ENCODE results near the gene PATE3. TPM values are rescaled to one million over a fixed set of nuclear protein-coding genes. Genes with fewer than 3 reads are reported as not detected.

PATE3 gene
- total and polyA plus RNA-seq, 2 of the 4 experiments (the other 2 are of a cell fraction) = not detected

DNA sequence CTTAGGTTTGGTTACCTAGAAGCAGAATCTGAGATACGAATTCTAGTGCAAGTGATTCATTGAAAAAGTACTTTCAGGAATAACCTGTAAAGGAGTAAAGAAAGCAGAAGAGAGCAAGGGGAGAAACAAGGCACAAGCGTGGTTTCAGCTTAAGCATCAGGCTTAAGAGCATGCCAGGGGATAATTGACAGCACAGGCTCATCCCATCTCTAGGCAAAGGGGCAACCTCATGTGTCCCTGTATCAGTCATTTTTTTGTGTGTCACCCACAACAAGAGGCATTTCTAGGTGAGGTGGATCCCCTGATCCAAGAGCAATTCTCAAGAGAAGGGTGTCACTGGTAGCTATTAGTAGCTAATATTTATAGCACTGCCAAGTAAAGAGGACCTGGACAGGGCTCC is 17.3 kb upstream of the PATE3 start:
- Histone ChIP-seq H2AFZ (replicated peaks; ENCODE audit: low read length, poor library complexity) (no peak overlapping the region), H3K14ac (replicated peaks; ENCODE audit: low read depth, low read length) (no peak overlapping the region), H3K56ac (ENCODE audit: extremely low read depth, insufficient read depth, low read length) (no peak overlapping the region), H3K4me2 (ENCODE audit: low read depth, low read length) (no peak overlapping the region), H4K20me1 (ENCODE audit: insufficient read depth, low read length) (no peaks in the 10 kb centered on the region), H3K79me1 (ENCODE audit: low read depth in 1 of 2, low read length in 2 of 2) (no peaks in the 10 kb centered on the region), H4K91ac (ENCODE audit: insufficient read depth, low read depth, low read length) (no peak overlapping the region), H3K4me3 (ENCODE audit: insufficient read depth, low read depth, low read length) (no peak overlapping the region), H2BK20ac (ENCODE audit: low read depth, low read length) (no peak overlapping the region), H4K5ac (ENCODE audit: low read depth, low read length) (no peak overlapping the region), H3K9me3 (ENCODE audit: control insufficient read depth, insufficient read depth, low read length) (no peaks in the 10 kb centered on the region), H3K4me1 (ENCODE audit: control insufficient read depth, insufficient read depth, low read length) (no peaks in the 10 kb centered on the region), H3K4ac (ENCODE audit: low read depth, low read length) (no peak overlapping the region), H2BK15ac (ENCODE audit: low read depth, low read length) (no peak overlapping the region), H3K9ac (ENCODE audit: low read depth, low read length) (no peak overlapping the region), H2AK5ac (ENCODE audit: low read depth, low read length) (no peak overlapping the region), H3K18ac (ENCODE audit: low read depth, low read length) (no peak overlapping the region), H3K27ac (ENCODE audit: insufficient read depth, low read length) (no peak overlapping the region), H3K9me1 (ENCODE audit: insufficient read depth, low read length) (no peaks in the 10 kb centered on the region), H3K27me3 (ENCODE audit: control insufficient read depth, insufficient read depth, low read length) (no peaks in the 10 kb centered on the region; the same call in 1 of the 2 replicates), H2BK120ac (ENCODE audit: low read depth, low read length) (no peak overlapping the region), H2BK5ac (ENCODE audit: low read depth, low read length, poor library complexity, severe bottlenecking) (no peak overlapping the region), H3K36me3 (ENCODE audit: control insufficient read depth, insufficient read depth, low read length) (no peaks in the 10 kb centered on the region), H3K23ac (ENCODE audit: low read depth, low read length) (no peak overlapping the region), H4K8ac (ENCODE audit: low read depth in 2 of 2, low read length in 2 of 2) (no peak overlapping the region), H2AK9ac (replicated peaks; ENCODE audit: low read depth, low read length, poor library complexity) (no peak overlapping the region)
- BruUV-seq (replicated peaks) = no TSS peak
- ATAC-seq (ENCODE audit: low read depth) (no peak), DNase-seq (no peak)
- WGBS, 2 experiments (ENCODE audit: extremely low coverage in 2 of 2, insufficient read length in 1 of 2) = 57% methylated on average over 1 of the region's 2 CpGs; no CpG with 5 or more reads in 1 of the 2 experiments
- dilution Hi-C loops (cut with HindIII; ENCODE audit: low sequenced_read_pairs, unreplicated experiment) = no loop called here
- ChIA-PET CTCF (no interaction called here), POLR2A (ENCODE audit: unreplicated experiment) (no interaction called here)
- in situ Hi-C loops (cut with MboI; ENCODE audit: low sequenced_read_pairs) = no loop called here
- TF ChIP-seq, protein P1, sequence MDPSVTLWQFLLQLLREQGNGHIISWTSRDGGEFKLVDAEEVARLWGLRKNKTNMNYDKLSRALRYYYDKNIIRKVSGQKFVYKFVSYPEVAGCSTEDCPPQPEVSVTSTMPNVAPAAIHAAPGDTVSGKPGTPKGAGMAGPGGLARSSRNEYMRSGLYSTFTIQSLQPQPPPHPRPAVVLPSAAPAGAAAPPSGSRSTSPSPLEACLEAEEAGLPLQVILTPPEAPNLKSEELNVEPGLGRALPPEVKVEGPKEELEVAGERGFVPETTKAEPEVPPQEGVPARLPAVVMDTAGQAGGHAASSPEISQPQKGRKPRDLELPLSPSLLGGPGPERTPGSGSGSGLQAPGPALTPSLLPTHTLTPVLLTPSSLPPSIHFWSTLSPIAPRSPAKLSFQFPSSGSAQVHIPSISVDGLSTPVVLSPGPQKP (IDR thresholded peaks at IDR 0.05; ENCODE audit: borderline replicate concordance, low read depth, low read length) = no peak
- TF ChIP-seq CEBPB (IDR thresholded peaks at IDR 0.05; ENCODE audit: low read depth, low read length) (no peak), SMC3 (IDR thresholded peaks at IDR 0.05; ENCODE audit: low read depth, low read length) (no peak), POLR2A (IDR thresholded peaks at IDR 0.05; ENCODE audit: low read depth, low read length) (no peak), MAZ (IDR thresholded peaks at IDR 0.05; ENCODE audit: borderline replicate concordance, low read depth, low read length) (no peak), RCOR1 (IDR thresholded peaks at IDR 0.05; ENCODE audit: insufficient replicate concordance, low read length) (no peak), CHD1 (IDR thresholded peaks at IDR 0.05; ENCODE audit: low read depth, low read length) (no peak), FOS (IDR thresholded peaks at IDR 0.05; ENCODE audit: low read depth, low read length) (no peak)
- intact Hi-C loops (cut with micrococcal nuclease) = no loop called here
